NCI-H187 treated with DMSO at 0.1 percent for 48 hours (cell line): ENCODE data around the gene PLEKHA5.
A peak's percentile ranks its signal among the peaks of the same experiment; 100 is the strongest.
"Not testable (repeated sequence)": the region's sequence is repeated elsewhere in the genome, so short reads cannot be mapped to it uniquely, and the experiment has no call there.

Experiments used
- DNase-seq: peaks from one replicate; lab custom pipeline; 2025; lab: John Stamatoyannopoulos, UW

Gene PLEKHA5, protein sequence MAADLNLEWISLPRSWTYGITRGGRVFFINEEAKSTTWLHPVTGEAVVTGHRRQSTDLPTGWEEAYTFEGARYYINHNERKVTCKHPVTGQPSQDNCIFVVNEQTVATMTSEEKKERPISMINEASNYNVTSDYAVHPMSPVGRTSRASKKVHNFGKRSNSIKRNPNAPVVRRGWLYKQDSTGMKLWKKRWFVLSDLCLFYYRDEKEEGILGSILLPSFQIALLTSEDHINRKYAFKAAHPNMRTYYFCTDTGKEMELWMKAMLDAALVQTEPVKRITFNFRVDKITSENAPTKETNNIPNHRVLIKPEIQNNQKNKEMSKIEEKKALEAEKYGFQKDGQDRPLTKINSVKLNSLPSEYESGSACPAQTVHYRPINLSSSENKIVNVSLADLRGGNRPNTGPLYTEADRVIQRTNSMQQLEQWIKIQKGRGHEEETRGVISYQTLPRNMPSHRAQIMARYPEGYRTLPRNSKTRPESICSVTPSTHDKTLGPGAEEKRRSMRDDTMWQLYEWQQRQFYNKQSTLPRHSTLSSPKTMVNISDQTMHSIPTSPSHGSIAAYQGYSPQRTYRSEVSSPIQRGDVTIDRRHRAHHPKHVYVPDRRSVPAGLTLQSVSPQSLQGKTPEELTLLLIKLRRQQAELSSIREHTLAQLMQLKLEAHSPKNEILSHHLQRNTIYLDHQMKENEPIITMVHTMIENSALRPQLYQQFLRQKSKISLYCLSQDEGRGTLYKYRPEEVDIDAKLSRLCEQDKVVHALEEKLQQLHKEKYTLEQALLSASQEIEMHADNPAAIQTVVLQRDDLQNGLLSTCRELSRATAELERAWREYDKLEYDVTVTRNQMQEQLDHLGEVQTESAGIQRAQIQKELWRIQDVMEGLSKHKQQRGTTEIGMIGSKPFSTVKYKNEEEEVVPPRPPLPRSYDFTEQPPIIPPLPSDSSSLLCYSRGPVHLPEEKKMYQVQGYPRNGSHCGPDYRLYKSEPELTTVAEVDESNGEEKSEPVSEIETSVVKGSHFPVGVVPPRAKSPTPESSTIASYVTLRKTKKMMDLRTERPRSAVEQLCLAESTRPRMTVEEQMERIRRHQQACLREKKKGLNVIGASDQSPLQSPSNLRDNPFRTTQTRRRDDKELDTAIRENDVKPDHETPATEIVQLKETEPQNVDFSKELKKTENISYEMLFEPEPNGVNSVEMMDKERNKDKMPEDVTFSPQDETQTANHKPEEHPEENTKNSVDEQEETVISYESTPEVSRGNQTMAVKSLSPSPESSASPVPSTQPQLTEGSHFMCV

DNA sequence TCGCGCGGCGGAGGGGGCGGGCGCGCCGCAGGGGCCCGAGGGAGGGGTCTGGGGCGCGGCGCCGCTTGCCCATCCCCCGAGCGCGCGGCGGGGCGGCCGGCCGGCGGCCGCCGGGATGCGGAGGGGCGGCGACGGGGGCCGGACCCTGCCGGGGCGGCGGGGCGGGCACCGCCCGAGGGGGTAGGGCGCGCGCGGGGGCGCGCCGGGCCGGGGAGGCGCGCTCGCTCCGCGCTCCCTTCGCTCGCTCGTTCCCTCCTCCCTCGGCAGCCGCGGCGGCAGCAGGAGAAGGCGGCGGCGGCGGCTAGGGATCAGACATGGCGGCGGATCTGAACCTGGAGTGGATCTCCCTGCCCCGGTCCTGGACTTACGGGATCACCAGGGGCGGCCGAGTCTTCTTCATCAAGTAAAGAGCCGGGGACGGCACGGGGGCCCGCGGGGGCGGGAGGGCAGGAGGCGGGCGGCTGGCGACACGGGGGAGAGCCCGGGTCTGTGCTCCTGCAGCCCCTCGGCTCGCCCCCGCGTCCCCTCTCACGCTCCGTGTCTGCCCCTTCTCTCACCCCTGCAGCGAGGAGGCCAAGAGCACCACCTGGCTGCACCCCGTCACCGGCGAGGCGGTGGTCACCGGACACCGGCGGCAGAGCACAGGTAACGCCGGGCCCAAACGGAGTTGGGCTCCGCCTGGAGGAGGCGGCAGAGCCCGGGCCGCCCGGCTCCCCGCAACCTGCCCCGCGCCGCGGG is at the start of gene PLEKHA5:
TSS of gene PLEKHA5 (plus strand) at position 248 of the 738 bp plus-strand sequence. CDS start at position 315, 67 bp downstream.
- DNase-seq: no peak

DNA sequence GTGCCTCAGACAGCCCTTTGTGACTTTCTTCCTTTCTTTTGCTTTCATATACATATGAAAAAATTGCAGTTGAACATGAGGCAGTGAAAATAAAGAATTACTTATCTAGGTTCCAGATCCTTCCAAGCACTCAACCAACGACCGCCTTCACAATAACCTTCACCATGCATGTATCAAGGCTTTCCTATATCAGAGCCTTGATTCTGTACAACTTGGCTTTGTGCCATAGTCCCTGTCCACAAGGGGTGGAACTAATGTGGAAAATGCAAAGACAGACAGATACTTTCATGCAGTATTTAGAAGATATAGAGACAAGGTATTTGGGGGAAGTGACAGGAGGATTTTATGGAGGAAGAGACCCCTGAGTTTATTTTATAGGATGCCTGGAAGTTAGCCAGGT is 48.6 kb upstream of the PLEKHA5 start:
- no peak for DNase-seq

DNA sequence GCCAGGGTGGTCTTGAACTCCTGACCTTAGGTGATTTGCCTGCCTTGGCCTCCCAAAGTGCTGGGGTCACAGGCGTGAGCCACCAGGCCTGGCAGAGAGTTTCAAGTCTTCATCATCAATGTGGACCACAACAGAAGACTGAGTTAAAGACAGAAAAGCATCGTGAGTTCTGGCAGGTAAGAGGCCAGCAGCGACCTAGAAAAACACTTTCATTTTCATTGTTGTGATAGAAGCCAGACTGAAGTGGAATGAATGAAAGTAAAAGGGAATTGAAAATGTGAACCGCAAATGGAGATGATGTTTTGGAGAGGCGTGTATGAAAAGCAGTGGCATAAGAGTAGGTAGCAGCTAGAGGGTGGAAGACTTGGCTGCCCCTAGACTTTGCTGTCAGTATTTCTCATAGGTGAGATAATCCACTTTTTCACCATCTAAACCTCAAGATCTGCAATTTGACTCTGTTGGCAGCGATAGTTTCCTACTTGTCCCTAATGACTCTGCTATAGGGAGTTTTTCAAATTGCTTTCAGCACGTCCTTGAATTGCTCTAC is 47.1 kb upstream of the PLEKHA5 start:
- no peak for DNase-seq

DNA sequence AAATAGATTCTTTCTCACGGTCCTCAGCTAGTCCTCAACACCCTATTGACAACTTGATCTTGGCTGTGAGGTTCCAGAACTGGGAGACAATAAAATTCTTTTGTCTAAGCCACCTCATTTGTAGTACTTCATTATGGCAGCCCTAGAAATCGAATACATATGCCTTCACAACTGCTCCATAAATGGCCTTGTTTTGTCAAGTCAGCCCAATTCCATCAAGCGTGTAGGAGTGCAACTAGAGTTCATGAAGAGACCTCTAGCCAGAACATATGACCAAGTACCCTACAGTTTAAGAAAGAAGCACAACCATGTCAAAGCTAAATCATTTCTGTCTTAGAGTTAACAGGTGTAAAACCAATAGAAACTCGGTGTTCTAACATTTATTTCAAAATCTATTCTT is 45.0 kb upstream of the PLEKHA5 start:
- DNase-seq: no peak

DNA sequence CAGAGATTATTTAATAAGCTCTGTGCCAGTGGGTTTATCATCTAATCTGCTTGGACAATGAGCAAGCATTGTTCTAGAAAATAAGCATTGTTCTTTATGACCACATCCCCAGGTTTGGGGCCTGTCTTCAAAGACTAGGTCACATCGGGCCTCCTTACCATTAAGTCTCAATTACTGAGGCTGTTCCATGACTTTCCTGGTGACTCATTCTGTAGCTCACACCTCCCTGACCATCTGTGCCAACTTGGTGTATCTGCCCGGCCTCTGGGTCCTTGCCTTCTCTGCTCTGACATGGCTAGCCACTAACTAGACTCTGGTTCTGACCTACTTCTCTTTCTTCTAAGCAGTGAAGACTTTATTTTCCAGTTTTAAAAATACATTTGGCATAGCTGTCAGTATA is 44.4 kb upstream of the PLEKHA5 start:
- no peak for DNase-seq

DNA sequence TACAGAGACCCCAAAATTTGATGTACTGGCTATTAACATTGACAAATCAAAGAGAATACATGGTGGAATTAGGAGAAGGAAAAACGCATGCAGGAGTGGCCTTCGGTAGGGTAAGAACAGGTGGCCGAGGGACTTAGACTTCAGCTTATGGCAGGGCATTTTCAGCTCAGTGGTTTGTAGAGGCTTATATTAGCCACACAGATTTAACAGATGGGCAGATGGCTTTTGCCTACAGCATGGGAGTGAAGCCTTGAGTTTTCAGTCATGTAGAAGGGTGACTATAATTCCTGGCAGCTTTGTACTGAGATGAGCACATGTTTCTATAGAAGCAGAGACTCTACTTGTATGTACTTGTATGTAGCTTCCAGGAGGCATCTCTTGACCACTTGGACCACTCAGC is 40.9 kb upstream of the PLEKHA5 start:
- DNase-seq: no peak

DNA sequence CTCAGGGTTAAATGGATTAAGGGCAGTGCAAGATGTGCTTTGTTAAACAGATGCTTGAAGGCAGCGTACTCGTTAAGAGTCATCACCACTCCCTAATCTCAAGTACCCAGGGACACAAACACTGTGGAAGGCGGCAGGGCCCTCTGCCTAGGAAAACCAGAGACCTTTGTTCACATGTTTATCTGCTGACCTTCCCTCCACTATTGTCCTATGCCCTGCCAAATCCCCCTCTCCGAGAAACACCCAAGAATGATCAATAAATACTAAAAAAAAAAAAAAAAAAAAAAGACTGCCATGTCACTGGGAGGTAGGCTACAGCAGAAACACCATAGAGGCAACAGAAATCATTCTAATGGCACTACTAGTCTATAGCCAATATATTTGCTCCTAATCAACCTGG is 37.1 kb upstream of the PLEKHA5 start:
- DNase-seq: not testable (repeated sequence)

DNA sequence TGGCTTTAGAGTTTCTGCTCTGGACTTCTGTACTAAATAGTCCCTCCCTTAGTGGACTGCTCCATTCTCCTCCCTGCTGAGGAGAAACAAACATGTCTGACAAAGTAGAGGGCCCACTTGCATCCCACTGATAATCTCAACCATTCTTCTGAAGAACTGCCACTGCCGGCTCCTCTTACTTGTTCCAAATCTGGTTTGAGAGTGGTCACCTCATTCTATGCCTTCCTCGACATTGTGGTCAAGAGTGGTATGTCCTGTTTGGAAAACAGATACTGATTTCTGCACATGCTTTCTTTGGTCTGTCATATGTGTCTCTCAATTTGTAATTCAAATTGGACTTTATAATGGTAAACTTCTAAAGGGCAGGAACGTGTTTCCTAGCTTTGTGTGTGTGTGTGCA is 36.3 kb upstream of the PLEKHA5 start:
- DNase-seq: no peak

DNA sequence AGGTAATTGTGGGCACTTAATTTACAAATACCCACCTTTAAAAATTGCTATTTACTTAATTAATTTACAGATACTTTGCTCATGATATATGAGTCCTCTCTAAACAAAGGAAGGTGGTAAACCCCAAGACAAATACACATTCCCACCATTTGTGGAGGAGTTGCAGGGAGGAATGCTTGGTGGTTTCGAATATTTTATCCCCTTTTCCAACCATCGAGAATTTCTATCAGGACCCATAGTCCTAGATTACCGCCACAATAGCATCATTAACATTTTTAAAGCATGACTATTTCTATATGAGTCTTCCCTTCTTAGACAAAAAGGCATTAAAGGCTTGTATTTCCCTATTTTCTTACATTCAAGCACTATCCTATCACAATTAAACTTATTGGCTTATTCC is 34.2 kb upstream of the PLEKHA5 start:
- DNase-seq: no peak

DNA sequence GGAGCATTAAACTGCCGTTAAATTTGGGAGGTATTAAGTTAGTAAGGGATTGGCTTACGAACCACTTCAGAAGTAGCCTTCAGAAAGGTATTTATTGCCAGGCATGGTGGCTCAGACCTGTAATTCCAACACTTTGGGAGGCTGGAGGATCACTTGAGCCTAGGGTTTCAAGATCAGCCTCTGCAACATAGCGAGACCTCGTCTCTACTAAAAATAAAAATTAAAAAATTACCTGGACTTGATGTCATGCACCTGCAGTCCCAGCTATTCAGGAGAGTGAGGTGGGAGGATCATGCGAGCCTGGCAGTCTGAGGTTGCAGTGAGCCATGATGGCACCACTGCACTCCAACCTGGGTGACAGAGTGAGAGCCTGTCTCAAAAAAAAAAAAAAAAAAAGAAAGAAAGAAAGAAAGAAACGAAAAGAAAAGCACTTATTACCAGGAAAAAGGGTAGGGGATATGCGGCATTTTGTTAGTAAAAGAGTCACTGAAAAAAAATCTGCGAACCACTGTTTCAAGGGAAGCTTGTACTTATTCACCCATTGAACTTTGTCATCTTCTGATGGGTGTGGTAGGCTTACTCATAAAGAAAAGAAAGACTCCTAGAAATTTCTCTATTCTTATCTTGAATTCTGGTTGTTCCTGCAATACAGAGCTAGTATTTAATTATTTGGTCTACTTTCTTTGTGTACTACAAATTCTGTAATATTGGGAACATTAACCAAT is 33.6 kb upstream of the PLEKHA5 start:
- no peak for DNase-seq

DNA sequence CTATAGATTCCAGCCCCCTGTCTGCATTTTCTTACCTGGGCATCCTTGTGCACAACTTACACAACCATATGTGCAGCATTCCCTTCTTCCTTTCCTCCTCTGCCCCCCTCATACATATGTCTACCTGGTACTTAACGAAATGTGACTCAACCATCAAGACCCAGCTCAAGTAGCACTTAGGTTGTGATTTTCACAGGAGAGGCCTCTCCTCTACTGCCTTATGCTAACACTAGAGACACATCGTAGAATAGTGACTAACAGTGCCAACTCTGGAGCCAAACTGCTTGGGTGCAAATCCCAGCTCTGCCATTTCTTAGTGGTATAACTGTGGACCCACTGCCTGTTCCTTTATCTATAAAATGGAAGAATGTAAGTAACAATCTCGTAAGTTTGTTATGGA is 24.1 kb upstream of the PLEKHA5 start:
- peak; percentile 80 for DNase-seq

DNA sequence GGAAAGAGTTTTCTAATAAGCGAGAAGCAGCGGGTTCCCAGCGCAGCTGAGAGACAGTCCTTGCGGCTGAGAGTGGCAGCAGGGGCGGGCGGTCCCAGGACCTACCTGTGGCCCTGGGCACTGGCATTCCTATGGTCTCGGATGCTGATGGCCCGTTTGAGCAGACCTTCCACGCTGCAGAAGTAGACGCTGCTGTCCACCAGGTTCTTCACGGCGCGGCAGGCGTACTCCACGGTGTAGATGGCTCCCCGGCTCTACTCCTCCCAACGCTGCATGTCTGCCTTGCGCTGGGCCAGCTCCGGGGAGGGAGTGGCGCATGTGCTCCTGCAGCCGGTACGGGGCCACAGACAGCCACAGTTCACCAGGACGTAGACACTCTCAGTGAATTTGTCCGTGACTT is 21.8 kb upstream of the PLEKHA5 start:
- no peak for DNase-seq

DNA sequence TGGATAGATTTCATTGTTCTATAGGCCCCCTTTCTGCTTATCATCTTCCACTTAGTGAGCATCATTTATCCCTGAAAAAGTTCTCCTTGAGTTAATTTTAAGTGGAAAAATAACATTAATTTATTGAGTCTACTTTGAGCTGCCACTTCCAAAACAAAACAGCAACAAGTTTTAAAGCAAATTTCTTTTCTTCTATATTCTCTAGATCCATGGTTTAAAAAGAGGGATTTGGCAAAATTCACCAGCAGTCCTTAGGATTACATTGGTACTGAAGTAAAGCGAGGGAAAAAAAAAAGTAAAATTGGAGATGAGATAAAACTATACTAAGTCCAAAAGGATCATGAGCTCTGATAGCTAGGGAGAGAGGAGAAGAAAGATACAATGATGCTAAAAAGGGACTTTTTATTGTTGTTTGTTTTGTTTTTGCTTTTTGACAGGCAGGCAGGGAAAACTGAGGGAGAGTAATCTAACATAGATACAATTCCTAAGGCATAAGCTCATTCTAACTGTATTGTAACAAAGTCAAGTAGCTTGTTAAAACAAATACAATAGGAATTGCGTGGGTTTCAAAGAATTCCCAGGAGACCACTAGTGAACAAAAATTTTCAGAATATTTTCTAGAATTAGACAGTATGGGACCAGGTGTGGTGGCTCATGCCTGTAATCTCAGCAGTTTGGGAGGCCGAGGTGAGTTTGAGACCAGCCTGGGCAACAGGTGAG is 19.2 kb upstream of the PLEKHA5 start:
- no peak for DNase-seq

DNA sequence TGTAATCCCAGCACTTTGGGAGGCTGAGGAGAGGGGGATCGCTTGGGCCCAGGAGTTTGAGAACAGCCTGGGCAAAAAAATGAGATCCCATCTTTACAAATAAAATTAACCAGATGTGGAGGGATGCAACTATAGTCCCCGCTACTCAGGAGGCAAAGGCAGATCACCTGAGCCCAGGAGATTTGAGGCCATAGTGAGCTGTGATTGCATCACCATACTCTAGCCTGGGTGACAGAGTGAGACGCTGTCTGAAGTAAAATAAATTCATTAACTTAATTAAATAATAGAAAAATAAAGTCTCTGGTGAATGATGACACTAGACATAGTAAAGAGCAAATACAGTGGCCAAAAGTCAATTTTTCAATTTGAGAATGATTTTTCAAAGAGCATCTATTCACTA is 16.1 kb upstream of the PLEKHA5 start:
- no peak for DNase-seq

DNA sequence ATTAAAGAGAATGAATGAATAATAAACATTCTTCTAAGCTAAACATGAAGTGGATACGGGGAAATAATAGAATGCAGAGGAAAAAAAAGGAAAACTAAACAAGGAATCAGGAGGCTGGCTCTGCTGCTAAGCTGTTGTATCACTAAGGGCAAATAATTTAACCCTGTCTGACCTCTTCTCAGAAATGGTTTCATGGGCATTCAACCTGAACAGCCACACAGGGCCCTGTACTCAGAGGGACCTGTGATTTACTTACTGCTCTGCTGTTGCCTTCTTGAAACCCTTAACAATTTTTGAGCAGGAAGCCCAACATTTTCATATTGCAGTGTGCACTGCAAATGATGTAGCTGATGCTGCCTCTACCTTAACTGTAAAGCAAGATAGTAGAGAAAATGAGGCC is 14.2 kb upstream of the PLEKHA5 start:
- no peak for DNase-seq

DNA sequence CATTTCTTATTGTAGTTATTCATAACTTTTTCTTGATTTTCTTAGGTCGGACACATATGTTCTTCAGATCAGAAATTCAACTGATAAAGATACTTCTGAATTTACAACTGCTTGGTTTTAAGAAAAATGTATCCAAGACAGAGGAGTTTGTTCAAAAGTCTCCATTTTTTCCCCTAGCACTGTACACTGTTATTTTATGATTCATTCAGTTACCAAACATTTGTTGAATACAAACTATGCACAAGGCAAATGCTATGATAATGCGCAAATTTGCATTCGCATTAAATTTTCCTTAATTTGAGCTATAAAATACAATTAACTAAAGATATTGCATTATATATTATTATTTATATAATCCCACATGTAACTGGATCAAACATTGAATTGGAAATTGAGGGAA is 10.1 kb upstream of the PLEKHA5 start:
- DNase-seq: no peak

DNA sequence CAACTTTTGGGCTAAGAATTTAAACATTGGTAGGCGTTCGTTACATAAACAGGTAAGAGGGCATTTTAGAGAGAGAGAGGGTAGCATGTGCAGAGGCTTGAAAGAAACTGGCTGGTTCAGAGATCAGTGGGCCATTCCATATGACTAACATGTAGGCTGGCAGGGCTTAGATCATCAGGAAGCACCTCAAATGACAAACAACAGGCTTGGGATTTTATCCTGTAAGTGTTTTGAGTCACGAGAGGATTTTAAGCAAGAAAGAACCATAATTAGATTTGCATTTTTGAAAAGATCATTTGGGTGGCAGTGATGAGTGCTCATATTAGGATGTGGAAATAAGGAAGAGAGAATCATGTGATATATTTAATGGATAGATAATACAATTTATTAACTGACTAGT is 8.7 kb upstream of the PLEKHA5 start:
- DNase-seq: no peak

DNA sequence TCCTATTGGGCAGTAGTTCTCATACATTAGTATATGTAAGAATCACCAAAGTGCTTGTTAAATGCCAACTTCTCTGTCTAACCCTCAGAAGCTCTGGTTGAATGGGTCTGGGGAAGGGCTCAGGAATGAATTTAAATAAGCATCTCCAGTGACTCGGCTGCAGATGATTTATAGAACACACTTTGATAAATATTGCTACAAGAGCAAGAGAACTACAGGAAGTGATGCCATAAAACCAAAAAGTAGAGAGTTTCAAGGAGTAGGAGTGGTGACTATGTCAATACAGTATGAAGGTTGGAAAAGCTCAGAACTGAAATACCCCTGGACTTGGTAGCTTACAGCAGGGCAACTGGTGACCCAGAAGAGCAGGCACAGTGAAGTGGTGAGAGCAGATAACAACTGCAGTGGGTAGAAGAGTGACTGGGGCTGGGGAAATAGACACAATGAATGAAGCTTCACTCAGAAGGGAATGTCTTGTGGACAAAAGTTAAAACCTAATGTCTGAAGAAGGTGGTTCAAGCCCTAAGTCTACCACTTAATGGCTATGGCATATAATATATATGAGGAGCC is 8.0 kb upstream of the PLEKHA5 start:
- DNase-seq: no peak

DNA sequence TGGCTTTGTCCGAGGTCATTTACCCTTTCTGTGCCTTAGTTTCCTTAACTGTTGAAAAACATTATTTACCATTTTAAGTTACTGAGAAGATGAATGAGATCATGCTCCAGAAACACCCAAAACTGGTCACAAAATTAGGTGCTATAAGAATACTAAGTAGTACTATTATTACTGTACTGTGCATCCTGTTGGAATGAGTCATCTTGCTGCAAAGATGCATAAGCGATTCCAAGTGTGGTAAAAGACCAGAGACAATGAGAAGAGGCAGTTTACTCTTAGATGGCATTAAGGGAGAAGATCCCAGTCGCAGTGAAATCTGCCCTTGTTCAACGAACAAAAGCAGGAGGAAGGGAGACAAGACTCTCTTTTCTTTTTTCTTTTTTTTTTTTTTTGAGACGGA is 4.2 kb upstream of the PLEKHA5 start:
- DNase-seq: no peak

DNA sequence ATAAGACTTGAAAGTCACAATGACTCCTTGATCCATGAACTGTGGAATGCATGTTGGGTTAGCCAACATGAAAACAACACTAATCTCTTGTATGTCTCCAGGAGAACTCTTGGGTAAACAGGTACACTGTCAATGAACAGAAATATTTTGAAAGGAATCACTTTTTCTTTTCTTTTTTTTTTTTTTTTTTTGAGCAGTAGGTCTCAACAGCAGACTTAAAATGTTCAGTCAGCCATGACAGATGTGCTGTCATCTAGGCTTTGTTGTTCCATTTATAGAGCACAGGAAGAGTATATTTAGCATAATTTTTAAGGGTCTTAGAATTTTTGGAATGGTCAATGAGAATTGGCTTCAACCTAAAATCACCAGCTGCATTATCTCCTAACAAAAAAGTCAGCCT is 2.3 kb upstream of the PLEKHA5 start:
- DNase-seq: no peak
